K562 (cell line): ENCODE data around the gene PARS2. TPM values are rescaled to one million over a fixed set of nuclear protein-coding genes. Genes with fewer than 3 reads are reported as not detected.

Experiments
- ATF1 ChIP-seq, 2 experiments: fragments of 450-650 bp in 1 of 2; IDR thresholded peaks; 2 replicates each; pipeline ENCODE4 v1.6.1; 2016; ENCODE audit warnings: missing compliant biosample characterization in 1 of 2, missing genetic modification characterization in 1 of 2
- CAMTA2 ChIP-seq: fragments of 250-450 bp; sonication (Bioruptor Pico); conservative IDR thresholded peaks from 2 replicates; pipeline ENCODE4 v1.5.1; 2022
- CHD1 ChIP-seq: fragments of 200-600 bp; sonication (generic); IDR thresholded peaks from one replicate; pipeline ENCODE4 v1.6.1; 2012; ENCODE audit warnings: mild to moderate bottlenecking, moderate library complexity, low read length, inconsistent platforms
- HMGN3 ChIP-seq: IDR thresholded peaks from 2 replicates; pipeline ENCODE4 v1.6.1; 2011; ENCODE audit warnings: borderline replicate concordance, low read depth, mild to moderate bottlenecking, mixed read lengths, low read length; ENCODE audit not compliant: insufficient read length; ENCODE audit errors: extremely low read depth
- MYC ChIP-seq, 2 experiments: fragments of 250-450 bp in 1 of 2; sonication (Bioruptor Pico) in 1 of 2; IDR thresholded peaks; 2 replicates each; pipeline versions ENCODE4 v1.5.1 to v1.6.1; 2012 to 2021; ENCODE audit warnings: low read depth in 2 of 2, borderline replicate concordance in 1 of 2, improper control_type of control experiment in 1 of 2, low read length in 1 of 2, mild to moderate bottlenecking in 1 of 2, moderate library complexity in 1 of 2
- NFE2 ChIP-seq: IDR thresholded peaks from 2 replicates; pipeline ENCODE4 v1.6.1; 2014; ENCODE audit warnings: antibody characterized with exemption, low read depth
- SNIP1 ChIP-seq: fragments of 450-650 bp; IDR thresholded peaks from 2 replicates; pipeline ENCODE4 v1.7.1; 2017; ENCODE audit warnings: low read depth, mild to moderate bottlenecking
- STAG1 ChIP-seq: sonication (generic); formaldehyde crosslinking; IDR thresholded peaks from 2 replicates; pipeline ENCODE4 v1.5.0; 2020; ENCODE audit warnings: missing genetic modification reagents, borderline replicate concordance
- TCF3 ChIP-seq: sonication (generic); formaldehyde crosslinking; IDR thresholded peaks from 2 replicates; pipeline ENCODE4 v1.4.0; 2020; ENCODE audit warnings: mild to moderate bottlenecking, missing genetic modification reagents
- UBTF ChIP-seq, 2 experiments: IDR thresholded peaks; 2 replicates each; pipeline ENCODE4 v1.6.1; 2012; ENCODE audit warnings: improper control_type of control experiment in 2 of 2, low read depth in 2 of 2, low read length in 2 of 2, borderline replicate concordance in 1 of 2
- ZMIZ1 ChIP-seq, 2 experiments: fragments of 150-350 bp in 1 of 2; IDR thresholded peaks; 2 replicates each; pipeline ENCODE4 v1.6.1; 2012 to 2016; ENCODE audit warnings: low read depth in 2 of 2, low read length in 2 of 2, mild to moderate bottlenecking in 1 of 2, moderate library complexity in 1 of 2
- ZNF263 ChIP-seq: sonication (generic); formaldehyde crosslinking; IDR thresholded peaks from 2 replicates; pipeline ENCODE4 v1.8.0; 2022; ENCODE audit warnings: mild to moderate bottlenecking, missing genetic modification reagents, borderline replicate concordance
- ZNF316 ChIP-seq: fragments of 450-650 bp; IDR thresholded peaks from 2 replicates; pipeline ENCODE4 v1.6.1; 2016
- ZNF830 ChIP-seq: fragments of 250-450 bp; sonication (Bioruptor Pico); IDR thresholded peaks from 2 replicates; pipeline ENCODE4 v1.5.0; 2021; ENCODE audit warnings: mild to moderate bottlenecking
- polyA plus RNA-seq, 8 experiments: library from polyadenylated mRNA; depleted of rRNA in 4 of 8; stranded (reverse) in 5 of 8; unstranded in 3 of 8; fragments of >200 nt; fragmentation: Nextera tagmentation in 2 of 8; fragmentation: Illumina TruSeq in 1 of 8; extraction: Ambion mirVana in 2 of 8; extraction: Trizol in 1 of 8; gene quantifications; 2 replicates each; pipeline versions ENCODE4 v1.2.1 to v1.2.3, GENCODE V29; 2011 to 2014; ENCODE audit warnings: inconsistent platforms in 1 of 8, missing spikeins in 1 of 8
- total RNA-seq, 7 experiments: library from RNA; depleted of rRNA in 6 of 7; stranded (reverse); fragments of >200 nt in 6 of 7; fragmentation: Illumina TruSeq in 2 of 7; extraction: Trizol in 2 of 7; gene quantifications; 2 replicates each; pipeline versions ENCODE4 v1.2.1 to v1.2.3, GENCODE V29; 2011 to 2021; ENCODE audit warnings: low replicate concordance in 1 of 7
- TF ChIP-seq, protein P1 (sequence below): fragments of 250-450 bp; sonication (Bioruptor Pico); IDR thresholded peaks from 2 replicates; pipeline ENCODE4 v1.8.0; 2022; ENCODE audit warnings: inconsistent platforms, mild to moderate bottlenecking, moderate library complexity, borderline replicate concordance
- TF ChIP-seq, protein P2 (sequence below): fragments of 200-800 bp; sonication (Bioruptor generic); IDR thresholded peaks from 2 replicates; pipeline ENCODE4 v1.6.1; 2017; ENCODE audit warnings: missing genetic modification characterization, missing compliant biosample characterization

PARS2 gene
- total and polyA plus RNA-seq, 9 of the 15 experiments (the other 6 are each of a cell fraction or from before 2014, with no cell fraction given): 6.3 to 12.4 (median 7.9) TPM

DNA sequence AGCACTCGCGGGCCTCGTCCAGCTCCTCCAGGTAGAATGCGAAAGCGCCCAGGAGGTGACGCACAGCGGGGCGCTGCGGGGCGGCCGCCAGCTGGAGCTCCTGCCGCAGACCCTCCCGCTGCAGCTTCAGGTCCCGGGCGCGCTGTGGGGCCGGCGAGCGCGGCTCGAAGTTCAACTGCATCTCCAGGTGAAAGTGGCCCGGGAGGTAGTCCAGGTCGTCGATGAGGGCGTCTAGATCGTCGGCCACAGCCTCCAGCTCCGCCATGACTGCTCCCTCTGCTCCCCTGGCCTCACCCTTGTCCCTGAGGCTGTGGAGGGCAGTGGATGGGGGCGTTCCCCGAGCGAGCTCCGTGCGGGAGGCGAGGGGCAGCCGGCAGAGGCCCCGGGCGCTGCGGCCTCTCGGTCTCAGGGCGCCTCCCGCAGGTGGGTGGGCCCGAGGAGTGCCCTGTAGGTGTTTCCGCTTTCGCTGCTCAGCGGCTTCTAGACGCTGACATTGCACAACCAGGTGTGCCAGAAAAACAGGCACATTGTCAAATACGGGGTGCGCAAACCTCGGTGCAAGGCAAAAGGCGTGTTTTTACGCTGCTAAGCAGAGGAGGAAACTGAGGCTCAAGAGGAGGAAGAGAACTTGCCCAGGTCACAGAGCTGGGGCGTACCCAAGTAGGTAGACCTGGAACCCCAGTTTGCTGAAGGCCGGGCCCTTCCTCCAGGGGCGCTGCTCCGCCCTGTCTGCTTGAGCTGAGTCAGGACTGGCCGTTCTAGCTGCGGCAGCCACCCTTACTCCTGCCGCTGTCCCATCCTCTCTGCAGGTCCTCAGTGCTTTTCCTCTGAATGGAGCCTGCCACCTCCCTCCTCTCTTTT is 36.8 kb upstream of the PARS2 start, which contains the start of gene TTC22 (continued):
- TF ChIP-seq CHD1: no peak
- peak; percentile 73 for TF ChIP-seq ZNF316
- peak; percentile 31; the same call in 1 of the 2 replicates for TF ChIP-seq STAG1 (CRISPR knock-in tag)
- no peak for TF ChIP-seq SNIP1
- TF ChIP-seq ZNF263 (CRISPR knock-in tag): no peak
- TF ChIP-seq CAMTA2: no peak
- TF ChIP-seq, protein P1, sequence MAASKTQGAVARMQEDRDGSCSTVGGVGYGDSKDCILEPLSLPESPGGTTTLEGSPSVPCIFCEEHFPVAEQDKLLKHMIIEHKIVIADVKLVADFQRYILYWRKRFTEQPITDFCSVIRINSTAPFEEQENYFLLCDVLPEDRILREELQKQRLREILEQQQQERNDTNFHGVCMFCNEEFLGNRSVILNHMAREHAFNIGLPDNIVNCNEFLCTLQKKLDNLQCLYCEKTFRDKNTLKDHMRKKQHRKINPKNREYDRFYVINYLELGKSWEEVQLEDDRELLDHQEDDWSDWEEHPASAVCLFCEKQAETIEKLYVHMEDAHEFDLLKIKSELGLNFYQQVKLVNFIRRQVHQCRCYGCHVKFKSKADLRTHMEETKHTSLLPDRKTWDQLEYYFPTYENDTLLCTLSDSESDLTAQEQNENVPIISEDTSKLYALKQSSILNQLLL (CRISPR knock-in tag): no peak
- no peak for TF ChIP-seq TCF3 (CRISPR knock-in tag)
- TF ChIP-seq, protein P2, sequence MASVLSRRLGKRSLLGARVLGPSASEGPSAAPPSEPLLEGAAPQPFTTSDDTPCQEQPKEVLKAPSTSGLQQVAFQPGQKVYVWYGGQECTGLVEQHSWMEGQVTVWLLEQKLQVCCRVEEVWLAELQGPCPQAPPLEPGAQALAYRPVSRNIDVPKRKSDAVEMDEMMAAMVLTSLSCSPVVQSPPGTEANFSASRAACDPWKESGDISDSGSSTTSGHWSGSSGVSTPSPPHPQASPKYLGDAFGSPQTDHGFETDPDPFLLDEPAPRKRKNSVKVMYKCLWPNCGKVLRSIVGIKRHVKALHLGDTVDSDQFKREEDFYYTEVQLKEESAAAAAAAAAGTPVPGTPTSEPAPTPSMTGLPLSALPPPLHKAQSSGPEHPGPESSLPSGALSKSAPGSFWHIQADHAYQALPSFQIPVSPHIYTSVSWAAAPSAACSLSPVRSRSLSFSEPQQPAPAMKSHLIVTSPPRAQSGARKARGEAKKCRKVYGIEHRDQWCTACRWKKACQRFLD: no peak
- TF ChIP-seq ATF1 (CRISPR knock-in tag; IDR thresholded peaks at IDR 0.05): no peak
- peak; percentile 40 for TF ChIP-seq ATF1 (tag; IDR thresholded peaks at IDR 0.05)
- TF ChIP-seq MYC (IDR thresholded peaks at IDR 0.05; ENCODE audit: low read depth, low read length): 0 out of 2 replicates have a peak, but pooled peaks have one; percentile 30
- no peak for TF ChIP-seq MYC (CRISPR knock-in tag; IDR thresholded peaks at IDR 0.05; ENCODE audit: borderline replicate concordance, low read depth)
- no peak for TF ChIP-seq ZNF830 (CRISPR knock-in tag)
- TF ChIP-seq ZMIZ1 (IDR thresholded peaks at IDR 0.05; ENCODE audit: low read depth in 2 of 2, low read length in 2 of 2): no peak
- TF ChIP-seq UBTF (IDR thresholded peaks at IDR 0.05; ENCODE audit: borderline replicate concordance in 1 of 2, low read depth in 2 of 2, low read length in 2 of 2): 0 out of 4 replicates have a peak, but pooled peaks of 1 of the 2 experiments have one; percentile 7
- TF ChIP-seq NFE2: peak; percentile 70
- TF ChIP-seq HMGN3: no peak
